HepG2 (cell line): ENCODE data around the gene PHF23. TPM values are rescaled to one million over a fixed set of nuclear protein-coding genes. Genes with fewer than 3 reads are reported as not detected.

ENCODE experiments used
- CREM ChIP-seq, 2 experiments: sonication (generic) in 1 of 2; formaldehyde crosslinking in 1 of 2; IDR thresholded peaks; 2 replicates each; pipeline versions ENCODE4 v1.4.0 to v1.6.1; 2016 to 2020; ENCODE audit warnings: antibody characterized with exemption in 1 of 2, mild to moderate bottlenecking in 1 of 2, missing genetic modification reagents in 1 of 2
- ETS1 ChIP-seq: sonication (generic); formaldehyde crosslinking; IDR thresholded peaks from 2 replicates; pipeline ENCODE4 v1.4.0; 2020; ENCODE audit warnings: missing genetic modification reagents
- EZH2 ChIP-seq: conservative IDR thresholded peaks from 2 replicates; pipeline ENCODE4 v1.6.1; 2012; ENCODE audit warnings: mild to moderate bottlenecking, low read depth, low read length, moderate library complexity
- MAF1 ChIP-seq: sonication (generic); formaldehyde crosslinking; IDR thresholded peaks from 2 replicates; pipeline ENCODE4 v1.5.0; 2020; ENCODE audit warnings: missing genetic modification reagents, borderline replicate concordance
- SKIL ChIP-seq: sonication (generic); formaldehyde crosslinking; IDR thresholded peaks from 2 replicates; pipeline ENCODE4 v1.8.0; 2022; ENCODE audit warnings: missing genetic modification reagents, mild to moderate bottlenecking, moderate library complexity, borderline replicate concordance
- ZBTB40 ChIP-seq, 2 experiments: fragments of 450-650 bp in 1 of 2; sonication (generic) in 1 of 2; formaldehyde crosslinking in 1 of 2; IDR thresholded peaks; 2 replicates each; pipeline versions ENCODE4 v1.6.1 to v1.8.0; 2016 to 2022; ENCODE audit warnings: antibody characterized with exemption in 1 of 2, mild to moderate bottlenecking in 1 of 2, missing genetic modification reagents in 1 of 2
- ZBTB7A ChIP-seq: sonication (generic); formaldehyde crosslinking; IDR thresholded peaks from 2 replicates; pipeline ENCODE4 v1.8.0; 2022; ENCODE audit warnings: mild to moderate bottlenecking, missing genetic modification reagents
- ZFAT ChIP-seq: sonication (generic); formaldehyde crosslinking; conservative IDR thresholded peaks from 2 replicates; pipeline ENCODE4 v1.8.1; 2023; ENCODE audit warnings: missing genetic modification reagents, inconsistent platforms
- ZFP90 ChIP-seq: sonication (generic); formaldehyde crosslinking; IDR thresholded peaks from 2 replicates; pipeline ENCODE4 v1.8.0; 2022; ENCODE audit warnings: missing genetic modification reagents, mild to moderate bottlenecking, inconsistent platforms, borderline replicate concordance
- ZNF24 ChIP-seq: fragments of 450-650 bp; IDR thresholded peaks from 2 replicates; pipeline ENCODE4 v1.6.1; 2017; ENCODE audit warnings: antibody characterized with exemption, mild to moderate bottlenecking
- ZNF275 ChIP-seq: sonication (generic); formaldehyde crosslinking; IDR thresholded peaks from 2 replicates; pipeline ENCODE4 v1.8.0; 2022; ENCODE audit warnings: missing genetic modification reagents, mild to moderate bottlenecking, inconsistent platforms, borderline replicate concordance
- ZNF761 ChIP-seq: sonication (generic); formaldehyde crosslinking; conservative IDR thresholded peaks from 2 replicates; pipeline ENCODE4 v1.4.0; 2020; ENCODE audit warnings: mild to moderate bottlenecking, missing genetic modification reagents
- polyA plus RNA-seq, 8 experiments: library from polyadenylated mRNA; depleted of rRNA in 3 of 8; stranded (reverse) in 7 of 8; unstranded in 1 of 8; fragments of >200 nt; fragmentation: Illumina TruSeq in 4 of 8; extraction: Trizol in 4 of 8; gene quantifications; 2 replicates each; pipeline versions ENCODE4 v1.2.1 to v1.2.3, GENCODE V29; 2011 to 2016; ENCODE audit warnings: low read depth in 4 of 8, missing spikeins in 1 of 8, mixed read lengths in 1 of 8; ENCODE audit not compliant: insufficient read depth in 1 of 8
- total RNA-seq, 5 experiments: library from RNA; depleted of rRNA; stranded (reverse); fragments of >200 nt; fragmentation: Illumina TruSeq; extraction: Trizol; gene quantifications; 2 replicates each; pipeline ENCODE4 v1.2.3, GENCODE V29; 2016; ENCODE audit warnings: low read depth in 1 of 5

Gene PHF23
- total and polyA plus RNA-seq, 2 of the 13 experiments (the other 11 are each of a cell fraction or from before 2014, with no cell fraction given): 27.6 to 33.2 TPM

- TF ChIP-seq ZBTB40 (IDR thresholded peaks at IDR 0.05) (no peak), ZBTB40 (CRISPR knock-in tag; IDR thresholded peaks at IDR 0.05) (no peak), ZNF275 (CRISPR knock-in tag) (no peak), ZNF24 (no peak), ZBTB7A (CRISPR knock-in tag) (no peak), ZFAT (no peak), CREM (IDR thresholded peaks at IDR 0.05) (no peak), CREM (CRISPR knock-in tag; IDR thresholded peaks at IDR 0.05) (no peak), MAF1 (CRISPR knock-in tag) (no peak), SKIL (CRISPR knock-in tag) (no peak), ETS1 (CRISPR knock-in tag) (no peak), ZNF761 (CRISPR knock-in tag) (0 out of 2 replicates have a peak, but pooled peaks have one; percentile 43), EZH2 (no peak), ZFP90 (CRISPR knock-in tag) (peak; percentile 74; the same call in 1 of the 2 replicates)
These were observed 17.8 kb downstream of the PHF23 start (continued) for GRCh38 chr17:7221278-7222092.
